ENCODE results near the gene PLLP. TPM values are rescaled to one million over a fixed set of nuclear protein-coding genes. Genes with fewer than 3 reads are reported as not detected.
A peak's percentile ranks its signal among the peaks of the same experiment; 100 is the strongest.

The PLLP gene
- total and polyA plus RNA-seq, 9 of the 15 experiments (the other 6 are each of a cell fraction or from before 2014, with no cell fraction given), result 0.09 to 0.96 (median 0.27) TPM

- TF ChIP-seq GTF2B (IDR thresholded peaks at IDR 0.05; ENCODE audit: extremely low read depth, insufficient read length) (no peak), SFPQ (IDR thresholded peaks at IDR 0.05; ENCODE audit: low read depth, low read length) (no peak), ZNF717 (CRISPR knock-in tag; IDR thresholded peaks at IDR 0.05) (no peak), ZNF224 (CRISPR knock-in tag; IDR thresholded peaks at IDR 0.05) (no peak), NFYB (IDR thresholded peaks at IDR 0.05; ENCODE audit: extremely low read depth, insufficient read length) (no peak), ELK1 (CRISPR knock-in tag; IDR thresholded peaks at IDR 0.05) (no peak), KAT7 (CRISPR knock-in tag; IDR thresholded peaks at IDR 0.05; ENCODE audit: borderline replicate concordance) (0 out of 2 replicates have a peak, but pooled peaks have one; percentile 17), PYGO2 (tag; IDR thresholded peaks at IDR 0.05) (no peak), TFAP4 (CRISPR knock-in tag; IDR thresholded peaks at IDR 0.05; ENCODE audit: borderline replicate concordance) (no peak), NCOR1 (IDR thresholded peaks at IDR 0.05) (no peak), RBM15 (IDR thresholded peaks at IDR 0.05; ENCODE audit: insufficient read depth, low read length) (no peak), TEAD4 (IDR thresholded peaks at IDR 0.05; ENCODE audit: low read length) (no peak), TEAD4 (CRISPR knock-in tag; IDR thresholded peaks at IDR 0.05; ENCODE audit: borderline replicate concordance) (no peak), ZNF830 (CRISPR knock-in tag; IDR thresholded peaks at IDR 0.05) (no peak), MXI1 (IDR thresholded peaks at IDR 0.05; ENCODE audit: low read depth, low read length) (no peak), RNF219 (CRISPR knock-in tag; IDR thresholded peaks at IDR 0.05) (no peak), KAT8 (IDR thresholded peaks at IDR 0.05; ENCODE audit: low read depth) (no peak), MAX (CRISPR knock-in tag; IDR thresholded peaks at IDR 0.05) (no peak)
Observed at GRCh38 chr16:57245472-57246113, 38.9 kb downstream of the PLLP start (continued).

Measured in K562 (cell line).